WTC11 (cell line): ENCODE results near the gene UBE3C.

Source experiments
- MXD4 ChIP-seq: fragments of 250-450 bp; sonication (Bioruptor Pico); IDR thresholded peaks from 2 replicates; pipeline ENCODE4 v1.8.0; 2021; ENCODE audit warnings: mild to moderate bottlenecking, moderate library complexity, borderline replicate concordance
- OVOL2 ChIP-seq: fragments of 250-450 bp; sonication (Bioruptor Pico); IDR thresholded peaks from 2 replicates; pipeline ENCODE4 v1.9.0; 2021; ENCODE audit warnings: mild to moderate bottlenecking, borderline replicate concordance
- SOX15 ChIP-seq: fragments of 250-450 bp; sonication (Bioruptor Pico); IDR thresholded peaks from 2 replicates; pipeline ENCODE4 v1.9.0; 2021; ENCODE audit warnings: mild to moderate bottlenecking
- SP1 ChIP-seq: sonication (generic); formaldehyde crosslinking; conservative IDR thresholded peaks from 2 replicates; pipeline ENCODE4 v1.8.1; 2022; ENCODE audit warnings: missing genetic modification reagents
- ZNF263 ChIP-seq: sonication (generic); formaldehyde crosslinking; IDR thresholded peaks from 2 replicates; pipeline ENCODE4 v1.8.1; 2022; ENCODE audit warnings: low read depth, mild to moderate bottlenecking, moderate library complexity, missing genetic modification reagents
- ZNF532 ChIP-seq: fragments of 250-450 bp; sonication (Bioruptor Pico); IDR thresholded peaks from 2 replicates; pipeline ENCODE4 v1.9.0; 2021; ENCODE audit warnings: mild to moderate bottlenecking, borderline replicate concordance
- TF ChIP-seq, protein P1 (sequence below): fragments of 200-600 bp; IDR thresholded peaks from 2 replicates; pipeline ENCODE4 v1.8.0; 2022; ENCODE audit warnings: antibody characterized with exemption
- TF ChIP-seq, protein P2 (sequence below): sonication (generic); formaldehyde crosslinking; IDR thresholded peaks from 2 replicates; pipeline ENCODE4 v1.8.0; 2023; ENCODE audit warnings: missing genetic modification reagents, mild to moderate bottlenecking, borderline replicate concordance
- TF ChIP-seq, protein P3 (sequence below): sonication (generic); formaldehyde crosslinking; IDR thresholded peaks from 2 replicates; pipeline ENCODE4 v1.8.0; 2022; ENCODE audit warnings: mild to moderate bottlenecking, missing genetic modification reagents
- TF ChIP-seq, protein P4 (sequence below): sonication (generic); formaldehyde crosslinking; IDR thresholded peaks from 2 replicates; pipeline ENCODE4 v1.8.1; 2022; ENCODE audit warnings: missing genetic modification reagents, borderline replicate concordance

GRCh38 chr7:157117796-157118195 lies 20.9 kb upstream of the UBE3C start:
- TF ChIP-seq, protein P1, sequence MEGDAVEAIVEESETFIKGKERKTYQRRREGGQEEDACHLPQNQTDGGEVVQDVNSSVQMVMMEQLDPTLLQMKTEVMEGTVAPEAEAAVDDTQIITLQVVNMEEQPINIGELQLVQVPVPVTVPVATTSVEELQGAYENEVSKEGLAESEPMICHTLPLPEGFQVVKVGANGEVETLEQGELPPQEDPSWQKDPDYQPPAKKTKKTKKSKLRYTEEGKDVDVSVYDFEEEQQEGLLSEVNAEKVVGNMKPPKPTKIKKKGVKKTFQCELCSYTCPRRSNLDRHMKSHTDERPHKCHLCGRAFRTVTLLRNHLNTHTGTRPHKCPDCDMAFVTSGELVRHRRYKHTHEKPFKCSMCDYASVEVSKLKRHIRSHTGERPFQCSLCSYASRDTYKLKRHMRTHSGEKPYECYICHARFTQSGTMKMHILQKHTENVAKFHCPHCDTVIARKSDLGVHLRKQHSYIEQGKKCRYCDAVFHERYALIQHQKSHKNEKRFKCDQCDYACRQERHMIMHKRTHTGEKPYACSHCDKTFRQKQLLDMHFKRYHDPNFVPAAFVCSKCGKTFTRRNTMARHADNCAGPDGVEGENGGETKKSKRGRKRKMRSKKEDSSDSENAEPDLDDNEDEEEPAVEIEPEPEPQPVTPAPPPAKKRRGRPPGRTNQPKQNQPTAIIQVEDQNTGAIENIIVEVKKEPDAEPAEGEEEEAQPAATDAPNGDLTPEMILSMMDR = no peak
- TF ChIP-seq MXD4 (CRISPR knock-in tag) = no peak
- no peak for TF ChIP-seq ZNF532 (CRISPR knock-in tag)
- TF ChIP-seq ZNF263 (CRISPR knock-in tag) = no peak
- no peak for TF ChIP-seq SP1 (CRISPR knock-in tag)
- TF ChIP-seq, protein P2, sequence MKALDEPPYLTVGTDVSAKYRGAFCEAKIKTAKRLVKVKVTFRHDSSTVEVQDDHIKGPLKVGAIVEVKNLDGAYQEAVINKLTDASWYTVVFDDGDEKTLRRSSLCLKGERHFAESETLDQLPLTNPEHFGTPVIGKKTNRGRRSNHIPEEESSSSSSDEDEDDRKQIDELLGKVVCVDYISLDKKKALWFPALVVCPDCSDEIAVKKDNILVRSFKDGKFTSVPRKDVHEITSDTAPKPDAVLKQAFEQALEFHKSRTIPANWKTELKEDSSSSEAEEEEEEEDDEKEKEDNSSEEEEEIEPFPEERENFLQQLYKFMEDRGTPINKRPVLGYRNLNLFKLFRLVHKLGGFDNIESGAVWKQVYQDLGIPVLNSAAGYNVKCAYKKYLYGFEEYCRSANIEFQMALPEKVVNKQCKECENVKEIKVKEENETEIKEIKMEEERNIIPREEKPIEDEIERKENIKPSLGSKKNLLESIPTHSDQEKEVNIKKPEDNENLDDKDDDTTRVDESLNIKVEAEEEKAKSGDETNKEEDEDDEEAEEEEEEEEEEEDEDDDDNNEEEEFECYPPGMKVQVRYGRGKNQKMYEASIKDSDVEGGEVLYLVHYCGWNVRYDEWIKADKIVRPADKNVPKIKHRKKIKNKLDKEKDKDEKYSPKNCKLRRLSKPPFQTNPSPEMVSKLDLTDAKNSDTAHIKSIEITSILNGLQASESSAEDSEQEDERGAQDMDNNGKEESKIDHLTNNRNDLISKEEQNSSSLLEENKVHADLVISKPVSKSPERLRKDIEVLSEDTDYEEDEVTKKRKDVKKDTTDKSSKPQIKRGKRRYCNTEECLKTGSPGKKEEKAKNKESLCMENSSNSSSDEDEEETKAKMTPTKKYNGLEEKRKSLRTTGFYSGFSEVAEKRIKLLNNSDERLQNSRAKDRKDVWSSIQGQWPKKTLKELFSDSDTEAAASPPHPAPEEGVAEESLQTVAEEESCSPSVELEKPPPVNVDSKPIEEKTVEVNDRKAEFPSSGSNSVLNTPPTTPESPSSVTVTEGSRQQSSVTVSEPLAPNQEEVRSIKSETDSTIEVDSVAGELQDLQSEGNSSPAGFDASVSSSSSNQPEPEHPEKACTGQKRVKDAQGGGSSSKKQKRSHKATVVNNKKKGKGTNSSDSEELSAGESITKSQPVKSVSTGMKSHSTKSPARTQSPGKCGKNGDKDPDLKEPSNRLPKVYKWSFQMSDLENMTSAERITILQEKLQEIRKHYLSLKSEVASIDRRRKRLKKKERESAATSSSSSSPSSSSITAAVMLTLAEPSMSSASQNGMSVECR (CRISPR knock-in tag) = no peak
- TF ChIP-seq, protein P3, sequence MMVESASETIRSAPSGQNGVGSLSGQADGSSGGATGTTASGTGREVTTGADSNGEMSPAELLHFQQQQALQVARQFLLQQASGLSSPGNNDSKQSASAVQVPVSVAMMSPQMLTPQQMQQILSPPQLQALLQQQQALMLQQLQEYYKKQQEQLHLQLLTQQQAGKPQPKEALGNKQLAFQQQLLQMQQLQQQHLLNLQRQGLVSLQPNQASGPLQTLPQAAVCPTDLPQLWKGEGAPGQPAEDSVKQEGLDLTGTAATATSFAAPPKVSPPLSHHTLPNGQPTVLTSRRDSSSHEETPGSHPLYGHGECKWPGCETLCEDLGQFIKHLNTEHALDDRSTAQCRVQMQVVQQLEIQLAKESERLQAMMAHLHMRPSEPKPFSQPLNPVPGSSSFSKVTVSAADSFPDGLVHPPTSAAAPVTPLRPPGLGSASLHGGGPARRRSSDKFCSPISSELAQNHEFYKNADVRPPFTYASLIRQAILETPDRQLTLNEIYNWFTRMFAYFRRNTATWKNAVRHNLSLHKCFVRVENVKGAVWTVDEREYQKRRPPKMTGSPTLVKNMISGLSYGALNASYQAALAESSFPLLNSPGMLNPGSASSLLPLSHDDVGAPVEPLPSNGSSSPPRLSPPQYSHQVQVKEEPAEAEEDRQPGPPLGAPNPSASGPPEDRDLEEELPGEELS (CRISPR knock-in tag) = no peak
- no peak for TF ChIP-seq OVOL2 (CRISPR knock-in tag)
- TF ChIP-seq, protein P4, sequence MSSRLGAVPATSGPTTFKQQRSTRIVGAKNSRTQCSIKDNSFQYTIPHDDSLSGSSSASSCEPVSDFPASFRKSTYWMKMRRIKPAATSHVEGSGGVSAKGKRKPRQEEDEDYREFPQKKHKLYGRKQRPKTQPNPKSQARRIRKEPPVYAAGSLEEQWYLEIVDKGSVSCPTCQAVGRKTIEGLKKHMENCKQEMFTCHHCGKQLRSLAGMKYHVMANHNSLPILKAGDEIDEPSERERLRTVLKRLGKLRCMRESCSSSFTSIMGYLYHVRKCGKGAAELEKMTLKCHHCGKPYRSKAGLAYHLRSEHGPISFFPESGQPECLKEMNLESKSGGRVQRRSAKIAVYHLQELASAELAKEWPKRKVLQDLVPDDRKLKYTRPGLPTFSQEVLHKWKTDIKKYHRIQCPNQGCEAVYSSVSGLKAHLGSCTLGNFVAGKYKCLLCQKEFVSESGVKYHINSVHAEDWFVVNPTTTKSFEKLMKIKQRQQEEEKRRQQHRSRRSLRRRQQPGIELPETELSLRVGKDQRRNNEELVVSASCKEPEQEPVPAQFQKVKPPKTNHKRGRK (CRISPR knock-in tag) = no peak
- TF ChIP-seq SOX15 = no peak
